ENCODE results near the gene IGSF5.
A peak's percentile ranks its signal among the peaks of the same experiment; 100 is the strongest.
"Not testable (repeated sequence)": the region's sequence is repeated elsewhere in the genome, so short reads cannot be mapped to it uniquely, and the experiment has no call there.

Gene IGSF5

GRCh38 chr21:39744883-39745282, at the start of gene IGSF5:
Gene IGSF5 (plus strand): TSS chr21:39745183. CDS start chr21:39745510, 327 bp downstream.
- DNase-seq, result not testable (repeated sequence)

- DNase-seq, result no peak
Observed at GRCh38 chr21:39696196-39696595, 48.8 kb upstream of the IGSF5 start.

GRCh38 chr21:39696618-39697017, 48.4 kb upstream of the IGSF5 start:
- no peak for DNase-seq

GRCh38 chr21:39700318-39700717, 44.7 kb upstream of the IGSF5 start:
- DNase-seq, result no peak

- DNase-seq, result no peak
Observed at GRCh38 chr21:39703578-39703977, 41.4 kb upstream of the IGSF5 start.

GRCh38 chr21:39705849-39706248, 39.1 kb upstream of the IGSF5 start:
- DNase-seq, result no peak

- DNase-seq, result no peak
Observed at GRCh38 chr21:39707316-39707715, 37.7 kb upstream of the IGSF5 start.

GRCh38 chr21:39710866-39711265, 34.1 kb upstream of the IGSF5 start:
- DNase-seq, result no peak

GRCh38 chr21:39712273-39712672, 32.7 kb upstream of the IGSF5 start:
- no peak for DNase-seq

- no peak for DNase-seq
Observed at GRCh38 chr21:39712976-39713375, 32.0 kb upstream of the IGSF5 start.

- DNase-seq, result no peak
Observed at GRCh38 chr21:39713905-39714304, 31.1 kb upstream of the IGSF5 start.

GRCh38 chr21:39714331-39714730, 30.7 kb upstream of the IGSF5 start:
- DNase-seq, result no peak

- peak; percentile 27 to 37 for DNase-seq
Observed at GRCh38 chr21:39715804-39716397, 29.1 kb upstream of the IGSF5 start.

- no peak for DNase-seq
Observed at GRCh38 chr21:39720126-39720778, 24.7 kb upstream of the IGSF5 start.

GRCh38 chr21:39721885-39722284, 23.1 kb upstream of the IGSF5 start:
- DNase-seq, result no peak

- DNase-seq, result no peak
Observed at GRCh38 chr21:39724944-39725343, 20.0 kb upstream of the IGSF5 start.

GRCh38 chr21:39726133-39726532, 18.9 kb upstream of the IGSF5 start:
- no peak for DNase-seq

GRCh38 chr21:39727401-39728120, 17.4 kb upstream of the IGSF5 start:
- DNase-seq, result no peak

- no peak for DNase-seq
Observed at GRCh38 chr21:39728341-39728740, 16.6 kb upstream of the IGSF5 start.

GRCh38 chr21:39730418-39731157, 14.4 kb upstream of the IGSF5 start:
- no peak for DNase-seq

GRCh38 chr21:39736716-39737115, 8.3 kb upstream of the IGSF5 start:
- no peak for DNase-seq

GRCh38 chr21:39737376-39738000, 7.5 kb upstream of the IGSF5 start:
- DNase-seq, result no peak

GRCh38 chr21:39738566-39738965, 6.4 kb upstream of the IGSF5 start:
- no peak for DNase-seq

Measured in stimulated activated CD4-positive, alpha-beta T cell treated with anti-CD3 and anti-CD28 coated beads, Interleukin-2, amount 100 ng/mL, for 48 hours (primary cell).